Ishikawa (cell line): ENCODE data around the gene KCNE2.

Source experiments
- CEBPB ChIP-seq: IDR thresholded peaks from 2 replicates; pipeline ENCODE4 v1.6.1; 2012
- CREB1 ChIP-seq: IDR thresholded peaks from 2 replicates; pipeline ENCODE4 v1.6.1; 2012; ENCODE audit warnings: low read depth
- EGR1 ChIP-seq: IDR thresholded peaks from 2 replicates; pipeline ENCODE4 v1.6.1; 2012
- EP300 ChIP-seq: IDR thresholded peaks from 2 replicates; pipeline ENCODE4 v1.6.1; 2012; ENCODE audit warnings: borderline replicate concordance
- FOXM1 ChIP-seq: IDR thresholded peaks from 2 replicates; pipeline ENCODE4 v1.6.1; 2012; ENCODE audit warnings: low read depth, borderline replicate concordance
- MAX ChIP-seq: IDR thresholded peaks from 2 replicates; pipeline ENCODE4 v1.6.1; 2012
- RAD21 ChIP-seq: IDR thresholded peaks from 2 replicates; pipeline ENCODE4 v1.6.1; 2012; ENCODE audit warnings: low read depth
- TAF1 ChIP-seq: IDR thresholded peaks from 2 replicates; pipeline ENCODE4 v1.6.1; 2012; ENCODE audit warnings: low read depth, mild to moderate bottlenecking
- TCF12 ChIP-seq: IDR thresholded peaks from 2 replicates; pipeline ENCODE4 v1.6.1; 2012; ENCODE audit warnings: low read depth
- TEAD4 ChIP-seq: IDR thresholded peaks from 2 replicates; pipeline ENCODE4 v1.6.1; 2012
- USF1 ChIP-seq: IDR thresholded peaks from 2 replicates; pipeline ENCODE4 v1.6.1; 2012
- YY1 ChIP-seq: IDR thresholded peaks from 2 replicates; pipeline ENCODE4 v1.6.1; 2012; ENCODE audit warnings: low read depth
- ZBTB7A ChIP-seq: IDR thresholded peaks from 2 replicates; pipeline ENCODE4 v1.6.1; 2012; ENCODE audit warnings: low read depth
- TF ChIP-seq, protein P1 (sequence below): IDR thresholded peaks from 2 replicates; pipeline ENCODE4 v1.6.1; 2012; ENCODE audit warnings: low read depth, mild to moderate bottlenecking

GRCh38 chr21:34372321-34372720, 8.5 kb downstream of the KCNE2 start:
- TF ChIP-seq TAF1: no peak
- no peak for TF ChIP-seq FOXM1
- TF ChIP-seq RAD21: no peak
- TF ChIP-seq, protein P1, sequence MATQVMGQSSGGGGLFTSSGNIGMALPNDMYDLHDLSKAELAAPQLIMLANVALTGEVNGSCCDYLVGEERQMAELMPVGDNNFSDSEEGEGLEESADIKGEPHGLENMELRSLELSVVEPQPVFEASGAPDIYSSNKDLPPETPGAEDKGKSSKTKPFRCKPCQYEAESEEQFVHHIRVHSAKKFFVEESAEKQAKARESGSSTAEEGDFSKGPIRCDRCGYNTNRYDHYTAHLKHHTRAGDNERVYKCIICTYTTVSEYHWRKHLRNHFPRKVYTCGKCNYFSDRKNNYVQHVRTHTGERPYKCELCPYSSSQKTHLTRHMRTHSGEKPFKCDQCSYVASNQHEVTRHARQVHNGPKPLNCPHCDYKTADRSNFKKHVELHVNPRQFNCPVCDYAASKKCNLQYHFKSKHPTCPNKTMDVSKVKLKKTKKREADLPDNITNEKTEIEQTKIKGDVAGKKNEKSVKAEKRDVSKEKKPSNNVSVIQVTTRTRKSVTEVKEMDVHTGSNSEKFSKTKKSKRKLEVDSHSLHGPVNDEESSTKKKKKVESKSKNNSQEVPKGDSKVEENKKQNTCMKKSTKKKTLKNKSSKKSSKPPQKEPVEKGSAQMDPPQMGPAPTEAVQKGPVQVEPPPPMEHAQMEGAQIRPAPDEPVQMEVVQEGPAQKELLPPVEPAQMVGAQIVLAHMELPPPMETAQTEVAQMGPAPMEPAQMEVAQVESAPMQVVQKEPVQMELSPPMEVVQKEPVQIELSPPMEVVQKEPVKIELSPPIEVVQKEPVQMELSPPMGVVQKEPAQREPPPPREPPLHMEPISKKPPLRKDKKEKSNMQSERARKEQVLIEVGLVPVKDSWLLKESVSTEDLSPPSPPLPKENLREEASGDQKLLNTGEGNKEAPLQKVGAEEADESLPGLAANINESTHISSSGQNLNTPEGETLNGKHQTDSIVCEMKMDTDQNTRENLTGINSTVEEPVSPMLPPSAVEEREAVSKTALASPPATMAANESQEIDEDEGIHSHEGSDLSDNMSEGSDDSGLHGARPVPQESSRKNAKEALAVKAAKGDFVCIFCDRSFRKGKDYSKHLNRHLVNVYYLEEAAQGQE: no peak
- no peak for TF ChIP-seq EP300
- no peak for TF ChIP-seq CEBPB
- TF ChIP-seq TCF12: no peak
- no peak for TF ChIP-seq YY1
- no peak for TF ChIP-seq USF1
- TF ChIP-seq ZBTB7A: no peak
- TF ChIP-seq CREB1: no peak
- no peak for TF ChIP-seq MAX
- no peak for TF ChIP-seq EGR1
- TF ChIP-seq TEAD4: no peak
